Hematopoietic multipotent progenitor cell treated with erythropoietin and hydrocortisone succinate and interleukin-3 and kit ligand, for 4 days (in vitro differentiated cells): ENCODE measurements around the gene SLC25A30.
A peak's percentile ranks its signal among the peaks of the same experiment; 100 is the strongest.
"Not testable (repeated sequence)": the region's sequence is repeated elsewhere in the genome, so short reads cannot be mapped to it uniquely, and the experiment has no call there.

Source experiments
- DNase-seq: peaks from one replicate; pipeline ENCODE4 v3.0.0-alpha.2; 2015

SLC25A30 gene

GRCh38 chr13:45426056-45426841 lies 8.1 kb upstream of the SLC25A30 start:
- DNase-seq, result peak; percentile 85

- no peak for DNase-seq
These were observed 4.6 kb upstream of the SLC25A30 start for GRCh38 chr13:45422731-45423292.

- DNase-seq, result no peak
These were observed 1.8 kb upstream of the SLC25A30 start for GRCh38 chr13:45419945-45420344.

DNA sequence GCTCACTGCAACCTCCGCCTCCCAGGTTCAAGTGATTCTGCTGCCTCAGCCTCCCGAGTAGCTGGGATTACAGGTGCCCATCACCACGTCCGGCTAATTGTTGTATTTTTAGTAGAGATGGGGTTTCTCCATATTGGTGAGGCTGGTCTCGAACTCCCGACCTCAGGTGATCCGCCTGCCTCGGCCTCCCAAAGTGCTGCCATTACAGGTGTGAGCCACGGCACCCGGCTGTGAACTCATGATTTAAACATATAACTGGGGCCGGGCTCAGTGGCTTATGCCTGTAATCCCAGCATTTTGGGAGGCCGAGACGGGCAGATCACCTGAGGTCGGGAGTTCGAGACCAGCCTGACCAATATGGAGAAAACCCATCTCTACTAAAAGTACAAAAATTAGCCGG lies 1.2 kb upstream of the SLC25A30 start:
- DNase-seq, result not testable (repeated sequence)

DNA sequence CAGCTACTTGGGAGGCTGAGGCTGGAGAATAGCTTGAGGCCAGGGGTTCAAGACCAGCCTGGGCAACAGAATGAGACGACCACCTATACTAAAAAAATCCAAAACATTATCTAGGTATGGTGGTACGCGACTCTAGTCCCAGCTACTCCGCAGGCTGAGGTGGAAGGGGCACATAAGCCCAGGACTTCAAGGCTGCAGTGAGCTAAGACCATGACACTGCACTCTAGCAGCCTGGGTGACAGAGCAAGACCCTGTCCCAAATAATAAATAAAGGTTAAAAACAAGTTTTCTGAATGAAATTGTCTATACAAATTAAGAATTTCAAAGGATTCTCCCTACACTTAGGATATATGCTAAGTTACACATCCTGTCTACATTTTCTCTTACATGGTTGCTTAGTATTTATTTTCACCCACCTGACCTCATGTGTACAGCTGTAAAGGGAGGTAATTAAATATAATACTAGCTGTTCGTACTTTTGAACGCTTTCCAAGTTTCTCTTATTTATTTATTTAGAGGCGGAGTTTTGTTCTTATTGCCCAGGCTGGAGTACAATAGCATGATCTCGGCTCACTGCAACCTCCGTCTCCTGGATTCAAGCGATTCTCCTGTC lies 1.6 kb downstream of the SLC25A30 start:
- peak; percentile 43 for DNase-seq

DNA sequence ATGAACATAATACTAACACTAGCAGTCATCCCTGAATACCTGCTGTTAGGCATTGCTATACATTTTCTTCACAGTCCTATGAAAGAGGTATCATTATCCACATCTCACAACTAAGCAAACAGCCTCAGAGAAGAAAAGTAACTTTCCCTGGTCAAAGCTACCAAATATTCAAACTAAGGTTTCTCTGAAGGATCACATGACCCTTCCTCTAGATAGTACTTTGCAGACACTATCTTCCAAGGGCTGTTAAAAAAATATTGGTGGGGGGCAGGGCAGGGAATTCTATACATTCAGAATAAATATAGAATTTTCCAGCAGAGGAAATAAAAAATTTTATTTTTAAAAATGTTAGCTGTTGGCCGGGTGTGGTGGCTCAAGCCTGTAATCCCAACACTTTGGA lies 3.1 kb downstream of the SLC25A30 start:
- no peak for DNase-seq

DNA sequence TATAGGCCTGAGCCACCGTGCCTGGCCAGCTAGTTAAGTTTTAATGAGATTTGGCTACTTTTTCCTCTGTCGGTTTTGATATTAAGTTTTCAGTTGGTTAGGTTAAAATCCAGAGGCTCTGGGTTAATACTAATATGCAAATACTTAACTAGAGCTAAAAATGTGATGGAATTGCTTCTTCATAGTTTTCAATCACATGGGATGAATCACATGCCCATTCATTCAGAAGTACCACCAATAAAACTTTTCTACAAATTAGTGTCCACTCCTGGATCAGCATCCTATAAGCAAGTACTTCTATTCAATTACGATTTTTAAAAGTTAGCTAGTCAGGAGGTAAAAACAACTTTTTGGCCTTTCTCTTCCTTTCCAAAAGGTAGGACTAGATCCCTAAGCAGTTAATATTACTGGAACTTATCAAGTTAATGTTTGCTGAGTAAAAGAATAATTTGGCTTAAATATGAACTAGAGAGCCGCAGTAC lies 4.3 kb downstream of the SLC25A30 start:
- DNase-seq, result no peak

GRCh38 chr13:45412274-45413049 lies 5.7 kb downstream of the SLC25A30 start:
- no peak for DNase-seq

- DNase-seq, result no peak
These were observed 6.5 kb downstream of the SLC25A30 start for GRCh38 chr13:45411631-45412030.

GRCh38 chr13:45411221-45411620 lies 7.0 kb downstream of the SLC25A30 start:
- no peak for DNase-seq

GRCh38 chr13:45410466-45410865 lies 7.7 kb downstream of the SLC25A30 start:
- no peak for DNase-seq

GRCh38 chr13:45410001-45410400 lies 8.2 kb downstream of the SLC25A30 start:
- DNase-seq, result no peak

DNA sequence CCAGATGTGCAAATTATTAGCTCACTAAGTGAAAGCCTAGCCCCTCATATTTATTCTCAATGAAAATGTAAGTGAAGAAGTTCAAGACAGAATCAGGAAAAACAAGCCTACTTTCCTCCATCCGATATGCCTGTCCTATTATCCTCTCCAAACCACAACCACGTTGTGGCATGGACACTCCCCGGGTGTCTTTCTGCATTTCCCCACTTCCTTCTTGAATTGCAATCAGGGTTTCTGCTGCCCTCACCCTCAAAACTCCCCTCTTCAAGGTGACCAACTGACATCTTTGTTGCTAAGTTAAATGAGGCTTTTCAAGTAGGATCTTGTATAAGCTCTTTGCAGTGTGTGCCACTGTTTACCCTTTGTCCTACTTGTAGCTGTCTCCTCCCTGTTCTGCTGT lies 11.8 kb downstream of the SLC25A30 start:
- peak; percentile 45 for DNase-seq

GRCh38 chr13:45403081-45403480 lies 15.1 kb downstream of the SLC25A30 start:
- DNase-seq, result no peak

DNA sequence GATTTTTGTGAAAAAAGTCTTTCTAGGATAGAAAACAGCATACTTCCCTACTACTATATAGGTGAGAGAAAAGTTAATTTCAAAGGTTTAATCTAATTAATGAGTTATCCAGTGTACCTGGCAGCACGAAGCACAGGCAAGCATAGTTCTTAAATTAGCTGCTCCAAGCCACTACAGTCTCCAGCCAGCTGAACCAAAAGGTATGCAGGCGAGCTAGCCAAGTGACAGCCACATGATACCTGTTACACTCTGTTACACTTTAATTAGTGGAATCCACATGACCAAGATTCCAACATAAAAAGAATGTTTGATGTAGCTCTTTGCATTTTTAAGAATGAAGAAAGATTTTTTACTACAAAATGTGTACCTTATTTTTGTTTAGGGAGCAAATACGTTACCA lies 15.5 kb downstream of the SLC25A30 start:
- DNase-seq, result no peak

DNA sequence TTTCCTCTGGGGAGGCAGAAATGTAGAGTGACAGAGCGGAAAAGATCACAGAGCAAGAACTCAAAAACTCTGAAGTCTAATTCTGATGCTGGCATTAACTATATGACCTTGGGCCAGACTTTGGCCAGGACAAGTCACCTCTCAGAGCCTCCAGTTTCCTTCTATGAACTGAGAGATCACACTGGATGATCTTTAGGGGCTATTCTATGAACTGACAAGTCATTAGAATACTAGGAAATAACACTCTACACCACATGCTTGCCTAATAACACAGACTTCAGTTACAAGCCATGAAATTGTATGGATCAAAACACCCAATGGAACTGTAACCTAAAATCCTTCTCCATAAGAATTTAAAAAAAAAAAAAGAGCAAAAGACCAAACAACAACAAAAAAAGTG lies 16.9 kb downstream of the SLC25A30 start:
- peak; percentile 54 for DNase-seq

GRCh38 chr13:45398877-45399276 lies 19.3 kb downstream of the SLC25A30 start:
- no peak for DNase-seq

DNA sequence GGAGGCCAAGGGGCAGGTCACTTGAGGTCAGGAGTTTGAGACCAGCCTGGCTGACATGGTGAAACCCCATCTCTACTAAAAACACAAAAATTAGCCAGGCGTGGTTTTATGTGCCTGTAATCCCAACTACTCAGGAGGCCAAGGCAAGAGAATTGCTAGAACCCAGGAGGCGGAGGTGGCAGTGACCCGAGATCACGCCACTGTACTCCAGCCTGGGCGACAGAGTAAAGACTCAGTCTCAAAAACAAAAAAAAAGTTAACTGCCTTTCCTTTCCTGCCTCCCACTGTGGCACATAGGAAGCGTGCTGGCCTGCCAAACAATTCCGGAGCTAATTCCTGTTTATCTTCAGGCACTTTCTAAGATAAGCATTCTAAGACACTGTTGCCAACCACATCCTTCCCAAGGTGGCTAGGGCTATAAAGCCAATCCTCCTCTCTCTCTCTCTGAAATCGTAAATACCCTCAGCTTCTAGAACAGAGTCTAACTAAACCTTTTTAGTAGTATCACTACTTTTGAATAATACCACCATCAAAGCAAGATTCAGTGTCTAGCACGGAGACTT lies 21.6 kb downstream of the SLC25A30 start:
- DNase-seq, result peak; percentile 56

GRCh38 chr13:45393941-45394570 lies 24.1 kb downstream of the SLC25A30 start:
- DNase-seq, result peak; percentile 80

DNA sequence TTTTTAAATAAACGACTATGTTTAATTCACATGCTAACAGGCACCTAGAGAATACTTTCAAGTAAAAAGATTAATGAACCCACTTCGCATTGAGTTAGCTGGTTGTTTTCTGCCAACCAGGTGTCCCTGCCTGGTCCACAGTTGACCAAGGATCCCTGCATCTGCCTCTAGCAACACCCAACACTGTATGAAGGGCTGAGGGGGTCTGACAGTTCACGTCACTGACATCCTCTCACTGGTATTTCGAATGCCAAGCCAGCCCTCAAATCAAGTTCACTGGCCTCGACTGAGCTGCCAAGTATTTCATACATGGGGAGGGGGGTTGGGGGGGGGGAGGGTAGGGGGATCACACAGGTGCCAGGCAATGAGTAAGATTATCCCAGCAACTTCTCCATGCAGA lies 25.4 kb downstream of the SLC25A30 start:
- DNase-seq, result no peak

GRCh38 chr13:45391926-45392325 lies 26.2 kb downstream of the SLC25A30 start:
- DNase-seq, result no peak

- DNase-seq, result not testable (repeated sequence)
These were observed 27.0 kb downstream of the SLC25A30 start for GRCh38 chr13:45391128-45391527.
